ENCODE measurements around the gene UMODL1. TPM values are rescaled to one million over a fixed set of nuclear protein-coding genes. Genes with fewer than 3 reads are reported as not detected.

Gene UMODL1
- total RNA-seq, 2 experiments from 2014 or later, result 7.4 to 12.3 TPM

DNA sequence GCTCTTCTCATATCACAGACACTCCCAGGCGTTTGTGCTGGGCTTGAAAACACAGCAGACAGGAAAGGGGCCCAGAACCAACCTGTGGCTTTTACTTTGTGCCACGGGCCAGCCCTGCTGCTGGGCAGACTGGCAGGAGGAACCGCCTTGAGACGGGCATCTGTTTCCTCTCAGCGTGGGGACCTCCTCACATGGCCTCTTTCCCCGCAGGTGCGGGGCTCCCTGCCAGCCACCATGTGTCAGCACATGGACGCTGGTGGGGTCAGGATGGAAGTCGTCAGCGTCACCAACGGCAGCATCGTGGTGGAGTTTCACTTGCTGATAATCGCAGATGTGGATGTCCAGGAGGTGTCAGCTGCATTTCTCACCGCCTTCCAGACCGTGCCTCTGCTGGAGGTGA, 47.8 kb downstream of the UMODL1 start:
- peak; percentile 52 for DNase-seq (ENCODE audit: low spot score)
- Histone ChIP-seq H4K20me1 (ENCODE audit: insufficient read depth, low read length) (no peaks in the 10 kb centered on the region), H3K9me2 (ENCODE audit: insufficient read depth, low read length) (no peaks in the 10 kb centered on the region), H3K9me3 (ENCODE audit: low read length) (no peaks in the 10 kb centered on the region), H3K4me3 (ENCODE audit: low read depth, low read length, poor library complexity, severe bottlenecking) (peak overlapping the region; percentile 26), H3K27ac (ENCODE audit: low read depth, low read length, poor library complexity, severe bottlenecking) (peak overlapping the region; percentile 93), H3K4me2 (ENCODE audit: low read length) (peak overlapping the region; percentile 82), H2AFZ (ENCODE audit: low read length) (peak overlapping the region; percentile 76), H3K36me3 (ENCODE audit: insufficient read depth, low read length) (no peaks in the 10 kb centered on the region; the same call in 1 of the 2 replicates), H3K79me2 (ENCODE audit: insufficient read depth, low read depth, low read length) (peaks cover 19% of the 10 kb centered on the region; the same call in 1 of the 2 replicates), H3K4me1 (ENCODE audit: insufficient read depth, low read length, poor library complexity, severe bottlenecking) (peaks cover 78% of the 10 kb centered on the region)
- TF ChIP-seq, protein P1, sequence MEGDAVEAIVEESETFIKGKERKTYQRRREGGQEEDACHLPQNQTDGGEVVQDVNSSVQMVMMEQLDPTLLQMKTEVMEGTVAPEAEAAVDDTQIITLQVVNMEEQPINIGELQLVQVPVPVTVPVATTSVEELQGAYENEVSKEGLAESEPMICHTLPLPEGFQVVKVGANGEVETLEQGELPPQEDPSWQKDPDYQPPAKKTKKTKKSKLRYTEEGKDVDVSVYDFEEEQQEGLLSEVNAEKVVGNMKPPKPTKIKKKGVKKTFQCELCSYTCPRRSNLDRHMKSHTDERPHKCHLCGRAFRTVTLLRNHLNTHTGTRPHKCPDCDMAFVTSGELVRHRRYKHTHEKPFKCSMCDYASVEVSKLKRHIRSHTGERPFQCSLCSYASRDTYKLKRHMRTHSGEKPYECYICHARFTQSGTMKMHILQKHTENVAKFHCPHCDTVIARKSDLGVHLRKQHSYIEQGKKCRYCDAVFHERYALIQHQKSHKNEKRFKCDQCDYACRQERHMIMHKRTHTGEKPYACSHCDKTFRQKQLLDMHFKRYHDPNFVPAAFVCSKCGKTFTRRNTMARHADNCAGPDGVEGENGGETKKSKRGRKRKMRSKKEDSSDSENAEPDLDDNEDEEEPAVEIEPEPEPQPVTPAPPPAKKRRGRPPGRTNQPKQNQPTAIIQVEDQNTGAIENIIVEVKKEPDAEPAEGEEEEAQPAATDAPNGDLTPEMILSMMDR (conservative IDR thresholded peaks at IDR 0.05; ENCODE audit: low read length), result no peak
- TF ChIP-seq EZH2phosphoT487 (IDR thresholded peaks at IDR 0.05; ENCODE audit: borderline replicate concordance, low read depth, low read length), result no peak
- ChIA-PET CTCF (ENCODE audit: unreplicated experiment) (interaction anchor here (1.1 to 2.1 kb wide), 4 partner anchors 11 to 286 kb away, joined by 3 to 21 read pairs (median 5); no protein-coding TSS in a partner anchor), POLR2A (interaction anchor here (0.9 to 4.9 kb wide), 5 partner anchors 10 to 251 kb away, joined by 3 to 23 read pairs (median 7); no protein-coding TSS in a partner anchor)
- intact Hi-C loops (cut with micrococcal nuclease; ENCODE audit: unreplicated experiment), result loop anchor here (5.0 kb wide), 2 partner anchors 418 to 507 kb away; no protein-coding TSS in a partner anchor
- BruUV-seq (replicated peaks), result no TSS peak

DNA sequence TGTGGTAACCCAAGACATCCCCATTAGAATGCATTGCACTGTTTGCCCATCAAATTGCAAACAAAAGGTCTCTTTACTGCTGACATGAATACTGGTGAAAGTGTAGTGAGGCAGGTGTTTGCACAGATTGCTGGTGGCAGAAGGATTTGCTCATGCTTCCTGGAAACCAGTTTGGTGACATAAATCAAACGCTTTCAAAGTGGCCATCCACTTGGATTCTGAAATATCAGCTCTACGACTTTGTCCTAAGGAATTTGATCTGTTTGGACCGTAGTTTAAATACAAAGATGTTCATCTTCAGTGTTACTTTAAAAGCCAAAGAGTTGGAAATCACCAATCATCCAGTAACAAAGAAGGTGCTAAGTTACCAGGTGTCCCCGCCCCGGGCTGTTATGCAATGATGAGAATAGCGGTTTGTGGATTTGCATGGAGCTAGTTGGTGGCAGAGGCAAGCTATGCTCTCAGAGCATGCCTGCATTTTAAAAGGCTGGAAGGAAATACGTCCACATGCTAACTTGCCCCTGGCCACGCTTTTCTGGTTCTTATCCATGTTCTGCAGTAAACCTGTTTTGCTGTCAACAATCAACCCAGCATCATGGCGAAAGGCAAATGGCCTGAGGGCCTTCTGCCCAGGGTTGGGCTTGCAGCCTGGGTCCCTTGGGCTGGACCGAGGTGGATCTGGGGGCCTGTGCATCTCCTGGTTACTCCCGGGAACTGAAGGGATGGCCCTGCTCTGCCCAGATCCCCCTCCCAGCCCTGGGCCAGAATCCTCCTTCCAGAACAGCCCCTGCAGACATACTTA, 49.2 kb downstream of the UMODL1 start:
- Histone ChIP-seq H3K36me3 (ENCODE audit: insufficient read depth, low read length) (no peaks in the 10 kb centered on the region; the same call in 1 of the 2 replicates), H3K9me2 (ENCODE audit: insufficient read depth, low read length) (no peaks in the 10 kb centered on the region), H3K4me3 (ENCODE audit: low read depth, low read length, poor library complexity, severe bottlenecking) (peak overlapping the region; percentile 67), H3K27ac (ENCODE audit: low read depth, low read length, poor library complexity, severe bottlenecking) (peak overlapping the region; percentile 93), H3K79me2 (ENCODE audit: insufficient read depth, low read depth, low read length) (peaks cover 19% of the 10 kb centered on the region; the same call in 1 of the 2 replicates), H2AFZ (ENCODE audit: low read length) (peak overlapping the region; percentile 45; the same call in 1 of the 2 replicates), H3K4me1 (ENCODE audit: insufficient read depth, low read length, poor library complexity, severe bottlenecking) (peaks cover 91% of the 10 kb centered on the region), H3K9me3 (ENCODE audit: low read length) (no peaks in the 10 kb centered on the region), H4K20me1 (ENCODE audit: insufficient read depth, low read length) (no peaks in the 10 kb centered on the region), H3K4me2 (ENCODE audit: low read length) (peak overlapping the region; percentile 82)
- intact Hi-C loops (cut with micrococcal nuclease; ENCODE audit: unreplicated experiment), result no loop called here
- ChIA-PET POLR2A (interaction anchor here (0.5 to 4.9 kb wide), 12 partner anchors 8 to 822 kb away, joined by 3 to 23 read pairs (median 3); no protein-coding TSS in a partner anchor), CTCF (ENCODE audit: unreplicated experiment) (interaction anchor here (0.9 to 1.0 kb wide), 2 partner anchors 12 to 262 kb away, joined by 4 to 7 read pairs; no protein-coding TSS in a partner anchor)
- TF ChIP-seq EZH2phosphoT487 (IDR thresholded peaks at IDR 0.05; ENCODE audit: borderline replicate concordance, low read depth, low read length), result no peak
- TF ChIP-seq, protein P1 (conservative IDR thresholded peaks at IDR 0.05; ENCODE audit: low read length), result no peak
- DNase-seq (ENCODE audit: low spot score), result peak; percentile 95
- TSS peak; percentile 80 for BruUV-seq (replicated peaks)

Measured in OCI-LY7 (cell line).